Brain microvascular endothelial cell (primary cell): Measurements from ENCODE around the gene HTR3D.

Experiments
- DNase-seq: peaks from one replicate; pipeline ENCODE4 v3.0.0-alpha.2; 2020
- H3K27ac ChIP-seq: fragments of 250-450 bp; sonication (Bioruptor Pico); 2 replicates; pipeline ENCODE4 v1.5.1; 2020; ENCODE audit warnings: mild to moderate bottlenecking, moderate library complexity
- H3K27me3 ChIP-seq: fragments of 250-450 bp; sonication (Bioruptor Pico); replicated peaks from 2 replicates; pipeline ENCODE4 v1.5.1; 2020; ENCODE audit warnings: mild to moderate bottlenecking
- H3K36me3 ChIP-seq: fragments of 250-450 bp; sonication (Bioruptor Pico); replicated peaks from 2 replicates; pipeline ENCODE4 v1.5.1; 2020; ENCODE audit warnings: mild to moderate bottlenecking
- H3K4me3 ChIP-seq: 2 replicates; pipeline ENCODE4 v1.5.1; 2011; ENCODE audit warnings: low read depth, mild to moderate bottlenecking, control low read depth, low read length, moderate library complexity
- CTCF ChIP-seq: IDR thresholded peaks from 2 replicates; pipeline ENCODE4 v1.5.1; 2011; ENCODE audit warnings: low read depth, mild to moderate bottlenecking, moderate library complexity, low read length, control low read depth, inconsistent platforms; ENCODE audit errors: missing control alignments
- in situ Hi-C: cut with HindIII; loops from 2 replicates; pipeline ENCODE4 v1.10.0; 2017; ENCODE audit warnings: low sequenced_read_pairs, low pct_ligation_motif_present

The HTR3D gene

GRCh38 chr3:184039414-184039813 is 7.9 kb downstream of the HTR3D start:
- TF ChIP-seq CTCF = no peak
- no peaks in the 10 kb centered on the region for H3K27me3 ChIP-seq

DNA sequence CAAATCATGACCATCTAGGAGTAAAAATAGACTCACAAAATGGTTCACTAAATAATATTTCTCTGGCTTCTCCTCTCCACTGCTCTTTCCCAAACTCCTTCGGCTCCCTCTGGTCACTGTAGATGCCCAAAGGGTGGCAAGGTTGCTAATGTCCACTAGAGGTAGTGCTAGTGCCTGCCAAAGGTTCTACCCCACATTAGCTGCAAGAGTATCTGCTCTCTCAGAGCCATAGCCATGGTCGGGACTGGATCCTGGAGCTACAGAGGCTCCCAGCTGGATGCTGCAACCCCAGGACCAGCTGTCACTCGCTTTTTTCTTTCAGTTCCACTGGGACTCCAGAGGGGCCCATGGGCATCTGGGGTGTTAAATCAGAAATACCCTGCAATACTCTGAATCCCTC is 8.5 kb downstream of the HTR3D start:
- no peaks in the 10 kb centered on the region for H3K27me3 ChIP-seq
- H3K4me3 ChIP-seq = no peak overlapping the region
- DNase-seq = peak; percentile 31
- no peaks in the 10 kb centered on the region for H3K36me3 ChIP-seq
- in situ Hi-C loops = no loop called here
- peak; percentile 67 for TF ChIP-seq CTCF
- no peak overlapping the region for H3K27ac ChIP-seq

More at GRCh38 chr3:184039414-184039813, 7.9 kb downstream of the HTR3D start:
- H3K4me3 ChIP-seq = no peak overlapping the region
- no peak overlapping the region for H3K27ac ChIP-seq
- no peak for DNase-seq
- in situ Hi-C loops = no loop called here
- H3K36me3 ChIP-seq = no peaks in the 10 kb centered on the region

- TF ChIP-seq CTCF = no peak
- in situ Hi-C loops = no loop called here
- Histone ChIP-seq H3K27me3 (no peaks in the 10 kb centered on the region), H3K4me3 (no peak overlapping the region), H3K36me3 (no peaks in the 10 kb centered on the region), H3K27ac (no peak overlapping the region)
- no peak for DNase-seq
Measured at GRCh38 chr3:184042617-184043016, 11.1 kb downstream of the HTR3D start.

- H3K27ac ChIP-seq = no peak overlapping the region
- DNase-seq = no peak
- no peak overlapping the region for H3K4me3 ChIP-seq
- in situ Hi-C loops = no loop called here
- H3K27me3 ChIP-seq = no peaks in the 10 kb centered on the region
- no peaks in the 10 kb centered on the region for H3K36me3 ChIP-seq
- TF ChIP-seq CTCF = no peak
Measured at GRCh38 chr3:184045995-184046394, 14.5 kb downstream of the HTR3D start.

DNA sequence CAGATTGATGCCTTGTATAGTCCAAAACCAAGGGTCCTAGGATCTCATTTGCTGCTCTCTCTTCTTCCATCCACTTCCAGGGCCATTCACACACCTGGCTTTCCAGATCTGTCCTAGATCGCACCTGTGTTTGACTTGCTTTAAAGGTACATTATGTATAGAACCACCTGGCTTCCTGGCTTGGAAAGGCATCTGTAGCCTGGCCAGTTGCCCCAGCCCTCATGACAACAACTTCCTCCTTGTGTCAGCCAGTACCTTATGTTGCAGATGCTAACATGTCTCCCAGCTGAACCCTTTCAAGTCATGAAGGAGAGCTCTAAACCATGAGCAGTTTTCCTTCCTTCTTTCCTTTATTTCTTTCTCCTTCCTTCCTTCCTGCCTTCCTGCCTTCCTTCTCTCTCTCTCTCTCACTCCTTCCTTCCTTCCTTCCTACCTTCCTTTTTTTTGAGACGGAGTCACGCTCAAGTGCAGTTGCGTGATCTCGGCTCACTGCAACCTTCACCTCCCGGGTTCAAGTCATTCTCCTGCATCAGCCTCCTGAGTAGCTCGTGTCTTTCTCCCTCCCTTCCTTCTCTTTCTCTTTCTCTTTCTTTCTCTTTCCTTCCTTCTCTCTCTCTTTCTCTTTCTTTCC is 18.8 kb downstream of the HTR3D start:
- no peak for DNase-seq
- in situ Hi-C loops = no loop called here

More for the DNA sequence above, 18.8 kb downstream of the HTR3D start:
- Histone ChIP-seq H3K27ac (no peak overlapping the region), H3K36me3 (no peaks in the 10 kb centered on the region), H3K4me3 (no peak overlapping the region), H3K27me3 (no peaks in the 10 kb centered on the region)
- no peak for TF ChIP-seq CTCF
